Testis (tissue), 2 donors: Measurements from ENCODE around the gene ARF3.

ENCODE experiments used
- POLR2A ChIP-seq: fragments of 450-650 bp; IDR thresholded peaks from one replicate; pipeline ENCODE4 v1.6.1; 2017; ENCODE audit warnings: antibody characterized with exemption, mild to moderate bottlenecking, moderate library complexity
- TF ChIP-seq, protein P1 (sequence below), 3 experiments: fragments of 450-650 bp in 2 of 3; fragments of 200-600 bp in 1 of 3; sonication (generic) in 1 of 3; IDR thresholded peaks; one replicate each; pipeline ENCODE4 v1.5.1; 2016 to 2019; ENCODE audit warnings: antibody characterized with exemption in 3 of 3, mild to moderate bottlenecking in 2 of 3, moderate library complexity in 1 of 3

DNA sequence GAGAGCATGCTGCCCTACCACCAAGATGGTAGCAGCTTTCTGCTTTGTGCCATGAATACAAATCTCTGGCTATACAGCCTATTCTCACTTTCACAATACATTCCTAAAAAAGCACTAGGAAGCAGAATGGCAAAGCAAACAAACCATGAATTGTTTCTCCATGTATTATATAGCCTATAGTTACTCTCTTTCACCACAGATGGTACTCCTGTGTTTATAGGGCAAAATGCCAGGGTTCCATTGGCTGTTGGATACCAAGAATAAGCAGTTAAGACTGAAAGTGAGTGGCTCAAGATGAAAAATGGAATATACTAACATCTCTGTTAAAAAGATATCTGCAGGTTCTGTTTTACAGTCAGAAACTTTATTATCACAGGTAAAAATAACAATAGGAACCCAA lies 11.1 kb downstream of the ARF3 start:
- TF ChIP-seq, protein P1, sequence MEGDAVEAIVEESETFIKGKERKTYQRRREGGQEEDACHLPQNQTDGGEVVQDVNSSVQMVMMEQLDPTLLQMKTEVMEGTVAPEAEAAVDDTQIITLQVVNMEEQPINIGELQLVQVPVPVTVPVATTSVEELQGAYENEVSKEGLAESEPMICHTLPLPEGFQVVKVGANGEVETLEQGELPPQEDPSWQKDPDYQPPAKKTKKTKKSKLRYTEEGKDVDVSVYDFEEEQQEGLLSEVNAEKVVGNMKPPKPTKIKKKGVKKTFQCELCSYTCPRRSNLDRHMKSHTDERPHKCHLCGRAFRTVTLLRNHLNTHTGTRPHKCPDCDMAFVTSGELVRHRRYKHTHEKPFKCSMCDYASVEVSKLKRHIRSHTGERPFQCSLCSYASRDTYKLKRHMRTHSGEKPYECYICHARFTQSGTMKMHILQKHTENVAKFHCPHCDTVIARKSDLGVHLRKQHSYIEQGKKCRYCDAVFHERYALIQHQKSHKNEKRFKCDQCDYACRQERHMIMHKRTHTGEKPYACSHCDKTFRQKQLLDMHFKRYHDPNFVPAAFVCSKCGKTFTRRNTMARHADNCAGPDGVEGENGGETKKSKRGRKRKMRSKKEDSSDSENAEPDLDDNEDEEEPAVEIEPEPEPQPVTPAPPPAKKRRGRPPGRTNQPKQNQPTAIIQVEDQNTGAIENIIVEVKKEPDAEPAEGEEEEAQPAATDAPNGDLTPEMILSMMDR (IDR thresholded peaks at IDR 0.05), result no peak
- TF ChIP-seq POLR2A, result no peak
